Parathyroid adenoma (tissue), 2 donors: ENCODE results near the gene SNCG.
"Not testable (repeated sequence)": the region's sequence is repeated elsewhere in the genome, so short reads cannot be mapped to it uniquely, and the experiment has no call there.

Experiments used
- H2AFZ ChIP-seq: fragments of 300-600 bp; sonication (generic); one replicate; pipeline ENCODE4 v1.7.0; 2017; ENCODE audit warnings: antibody characterized with exemption, mild to moderate bottlenecking
- H3K27ac ChIP-seq: fragments of 300-600 bp; sonication (generic); one replicate; pipeline ENCODE4 v1.7.0; 2017
- H3K27me3 ChIP-seq: fragments of 300-600 bp; sonication (generic); one replicate; pipeline ENCODE4 v1.7.0; 2017; ENCODE audit warnings: low read length; ENCODE audit not compliant: control insufficient read depth, insufficient read depth
- H3K36me3 ChIP-seq: fragments of 300-600 bp; sonication (generic); one replicate; pipeline ENCODE4 v1.7.0; 2017; ENCODE audit warnings: low read length; ENCODE audit not compliant: control insufficient read depth, insufficient read depth
- H3K4me1 ChIP-seq: fragments of 300-600 bp; sonication (generic); one replicate; pipeline ENCODE4 v1.7.0; 2017; ENCODE audit warnings: control low read depth
- H3K4me2 ChIP-seq: fragments of 300-600 bp; sonication (generic); one replicate; pipeline ENCODE4 v1.7.0; 2017; ENCODE audit warnings: low read length
- H3K4me3 ChIP-seq: fragments of 300-600 bp; sonication (generic); one replicate; pipeline ENCODE4 v1.7.0; 2017; ENCODE audit warnings: low read depth, low read length
- H3K79me2 ChIP-seq: fragments of 300-600 bp; sonication (generic); one replicate; pipeline ENCODE4 v1.7.0; 2017; ENCODE audit warnings: control low read depth
- H3K9ac ChIP-seq: fragments of 300-600 bp; sonication (generic); one replicate; pipeline ENCODE4 v1.7.0; 2017; ENCODE audit warnings: mild to moderate bottlenecking
- H3K9me3 ChIP-seq: fragments of 300-600 bp; sonication (generic); one replicate; pipeline ENCODE4 v1.7.0; 2017; ENCODE audit warnings: low read length; ENCODE audit not compliant: control insufficient read depth
- TF ChIP-seq, protein P1 (sequence below): fragments of 300-600 bp; sonication (generic); IDR thresholded peaks from one replicate; pipeline ENCODE4 v1.7.0; 2017; ENCODE audit warnings: antibody characterized with exemption, mild to moderate bottlenecking
- donor health status: primary hyperparathyroidism.

SNCG gene

DNA sequence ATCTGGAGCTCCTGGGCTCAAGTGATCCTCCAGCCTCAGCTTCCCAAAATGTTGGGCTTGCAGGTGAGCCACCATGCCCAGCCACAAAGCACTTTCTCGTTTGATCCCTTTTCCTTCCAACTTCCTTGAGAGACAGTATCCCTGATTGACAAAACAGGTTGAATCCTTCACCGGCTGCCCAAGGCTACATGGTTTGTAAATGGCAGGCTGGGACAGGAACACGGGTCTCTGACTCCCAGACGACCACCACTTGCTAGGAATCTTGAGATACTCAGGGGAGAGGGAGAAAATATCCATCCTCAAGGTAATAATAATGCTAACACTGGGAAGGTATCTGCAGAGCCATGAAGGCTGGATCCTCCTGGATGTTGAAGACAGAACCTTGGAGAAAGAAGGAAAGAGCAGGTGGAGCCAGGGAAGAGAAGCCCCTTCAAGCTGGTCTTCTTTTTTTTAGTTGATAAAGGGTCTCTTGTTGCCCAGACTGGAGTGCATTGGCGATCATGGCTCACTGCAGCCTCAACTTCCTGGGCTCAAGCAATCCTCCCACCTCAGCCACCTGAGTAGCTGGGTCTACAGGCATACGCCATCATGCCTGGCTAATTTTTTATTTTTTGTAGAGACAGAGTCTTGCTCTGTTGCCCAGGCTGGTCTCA, 20.8 kb upstream of the SNCG start:
- Histone ChIP-seq H3K27ac (no peak overlapping the region), H3K9ac (no peak overlapping the region), H3K79me2 (no peaks in the 10 kb centered on the region), H3K4me1 (no peaks in the 10 kb centered on the region), H3K4me2 (no peak overlapping the region), H2AFZ (no peak overlapping the region), H3K4me3 (no peak overlapping the region), H3K36me3 (no peaks in the 10 kb centered on the region), H3K27me3 (no peaks in the 10 kb centered on the region), H3K9me3 (no peaks in the 10 kb centered on the region)
- TF ChIP-seq, protein P1, sequence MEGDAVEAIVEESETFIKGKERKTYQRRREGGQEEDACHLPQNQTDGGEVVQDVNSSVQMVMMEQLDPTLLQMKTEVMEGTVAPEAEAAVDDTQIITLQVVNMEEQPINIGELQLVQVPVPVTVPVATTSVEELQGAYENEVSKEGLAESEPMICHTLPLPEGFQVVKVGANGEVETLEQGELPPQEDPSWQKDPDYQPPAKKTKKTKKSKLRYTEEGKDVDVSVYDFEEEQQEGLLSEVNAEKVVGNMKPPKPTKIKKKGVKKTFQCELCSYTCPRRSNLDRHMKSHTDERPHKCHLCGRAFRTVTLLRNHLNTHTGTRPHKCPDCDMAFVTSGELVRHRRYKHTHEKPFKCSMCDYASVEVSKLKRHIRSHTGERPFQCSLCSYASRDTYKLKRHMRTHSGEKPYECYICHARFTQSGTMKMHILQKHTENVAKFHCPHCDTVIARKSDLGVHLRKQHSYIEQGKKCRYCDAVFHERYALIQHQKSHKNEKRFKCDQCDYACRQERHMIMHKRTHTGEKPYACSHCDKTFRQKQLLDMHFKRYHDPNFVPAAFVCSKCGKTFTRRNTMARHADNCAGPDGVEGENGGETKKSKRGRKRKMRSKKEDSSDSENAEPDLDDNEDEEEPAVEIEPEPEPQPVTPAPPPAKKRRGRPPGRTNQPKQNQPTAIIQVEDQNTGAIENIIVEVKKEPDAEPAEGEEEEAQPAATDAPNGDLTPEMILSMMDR, result no peak

DNA sequence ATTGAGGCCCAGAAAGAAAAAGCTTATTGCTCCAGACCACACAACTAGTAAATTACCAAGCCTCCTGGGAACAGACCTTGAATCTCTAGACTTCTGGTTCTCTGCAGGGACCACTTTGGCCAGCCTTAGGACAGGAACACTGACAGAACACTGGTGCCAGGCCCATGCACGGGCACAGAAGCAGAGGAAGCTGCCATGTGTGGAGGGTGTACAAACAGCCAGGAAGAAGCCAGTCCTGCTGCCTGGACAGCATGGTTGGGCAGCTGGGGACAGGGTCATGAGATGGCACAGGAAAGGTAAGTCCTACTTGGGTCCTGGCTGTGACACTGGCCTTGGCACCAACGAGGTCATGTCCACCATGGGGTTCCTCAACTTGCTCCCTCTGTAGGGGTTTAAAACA, 20.1 kb upstream of the SNCG start:
- no peak overlapping the region for H2AFZ ChIP-seq
- no peaks in the 10 kb centered on the region for H3K36me3 ChIP-seq
- H3K4me2 ChIP-seq, result no peak overlapping the region
- no peaks in the 10 kb centered on the region for H3K4me1 ChIP-seq
- no peaks in the 10 kb centered on the region for H3K27me3 ChIP-seq
- H3K27ac ChIP-seq, result no peak overlapping the region
- no peaks in the 10 kb centered on the region for H3K79me2 ChIP-seq
- H3K9me3 ChIP-seq, result no peaks in the 10 kb centered on the region
- H3K9ac ChIP-seq, result no peak overlapping the region
- TF ChIP-seq, protein P1, result no peak
- no peak overlapping the region for H3K4me3 ChIP-seq

DNA sequence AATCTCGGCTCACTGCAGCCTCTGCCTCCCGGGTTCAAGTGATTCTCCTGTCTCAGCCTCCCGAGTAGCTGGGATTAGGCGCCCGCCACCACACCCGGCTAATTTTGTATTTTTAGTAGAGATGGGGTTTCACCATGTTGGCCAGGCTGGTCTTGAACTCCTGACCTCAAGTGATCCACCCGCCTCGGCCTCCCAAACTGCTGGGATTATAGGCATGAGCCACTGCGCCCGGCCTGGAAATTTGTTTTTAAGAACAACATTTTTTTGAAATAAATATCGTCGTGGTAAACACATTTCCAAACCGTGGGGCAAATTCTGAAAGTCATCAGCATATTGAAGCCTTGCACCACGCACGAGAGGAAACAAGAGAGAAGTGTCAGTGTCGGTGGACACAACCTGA, 18.3 kb upstream of the SNCG start:
- not testable (repeated sequence) for H3K9ac ChIP-seq, H3K36me3 ChIP-seq, H3K27me3 ChIP-seq, H3K9me3 ChIP-seq, H3K27ac ChIP-seq, H2AFZ ChIP-seq, H3K4me1 ChIP-seq, H3K79me2 ChIP-seq, H3K4me3 ChIP-seq, H3K4me2 ChIP-seq

DNA sequence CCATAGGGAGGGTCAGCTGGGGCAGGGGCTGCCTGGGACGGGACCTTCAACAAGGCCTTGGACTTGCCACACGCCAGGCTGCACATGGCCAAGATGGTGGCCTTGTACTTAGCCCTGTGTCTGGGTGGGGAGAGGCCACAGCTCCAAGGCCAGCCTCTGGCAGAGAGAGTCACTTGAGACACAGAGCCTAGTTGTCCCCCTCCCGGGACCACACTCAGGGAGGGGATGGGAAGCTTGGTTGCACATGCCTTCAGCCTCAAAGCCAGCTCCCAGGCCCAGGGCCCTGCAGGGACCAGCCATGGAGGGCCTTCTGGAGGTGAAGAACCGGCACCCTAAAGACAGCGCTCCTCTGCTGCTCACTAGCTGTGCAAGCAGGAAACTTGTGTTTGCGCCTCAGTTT, 17.7 kb upstream of the SNCG start:
- TF ChIP-seq, protein P1, result no peak
- no peaks in the 10 kb centered on the region for H3K79me2 ChIP-seq
- H3K4me2 ChIP-seq, result no peak overlapping the region
- no peaks in the 10 kb centered on the region for H3K4me1 ChIP-seq
- no peak overlapping the region for H3K9ac ChIP-seq
- no peak overlapping the region for H2AFZ ChIP-seq
- no peaks in the 10 kb centered on the region for H3K27me3 ChIP-seq
- no peaks in the 10 kb centered on the region for H3K36me3 ChIP-seq
- no peaks in the 10 kb centered on the region for H3K9me3 ChIP-seq
- H3K4me3 ChIP-seq, result no peak overlapping the region
- H3K27ac ChIP-seq, result no peak overlapping the region

DNA sequence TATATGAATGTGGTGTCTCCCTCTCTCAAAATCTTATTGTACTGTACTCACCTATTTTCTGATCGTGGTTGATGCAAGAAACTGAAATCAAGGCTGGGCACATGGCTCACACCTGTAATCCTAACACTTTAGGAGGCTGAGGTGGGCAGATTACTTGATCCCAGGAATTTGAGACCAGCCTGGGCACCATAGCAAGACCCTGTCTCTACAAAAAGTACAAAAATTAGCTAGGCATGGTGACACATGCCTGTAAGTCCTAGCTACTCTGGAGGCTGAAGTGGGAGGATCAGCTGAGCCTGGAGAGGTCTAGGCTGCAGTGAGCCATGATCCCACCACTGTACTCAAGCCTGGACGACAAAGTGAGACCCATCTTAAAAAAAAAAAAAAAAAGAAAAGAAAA, 17.0 kb upstream of the SNCG start:
- no peaks in the 10 kb centered on the region for H3K9me3 ChIP-seq
- no peak overlapping the region for H2AFZ ChIP-seq
- no peak overlapping the region for H3K9ac ChIP-seq
- no peak overlapping the region for H3K4me3 ChIP-seq
- H3K27ac ChIP-seq, result no peak overlapping the region
- H3K27me3 ChIP-seq, result no peaks in the 10 kb centered on the region
- H3K4me2 ChIP-seq, result no peak overlapping the region
- no peaks in the 10 kb centered on the region for H3K36me3 ChIP-seq
- TF ChIP-seq, protein P1, result no peak
- H3K79me2 ChIP-seq, result no peaks in the 10 kb centered on the region
- H3K4me1 ChIP-seq, result no peaks in the 10 kb centered on the region
